GM21737 (cell line): ENCODE measurements around the gene NEK2.

Source experiments
- ATAC-seq: cut with Tn5 transposase; IDR thresholded peaks from one replicate; pipeline ENCODE4 v1.9.1; 2021; ENCODE audit warnings: mild to moderate bottlenecking, moderate library complexity; ENCODE audit not compliant: unreplicated experiment

NEK2 gene

GRCh38 chr1:211613108-211613947 is 62.1 kb downstream of the NEK2 start:
- no peak for ATAC-seq

GRCh38 chr1:211612786-211613107 is 62.7 kb downstream of the NEK2 start:
- no peak for ATAC-seq
